Eye (tissue), 1 donor: Measurements from ENCODE around the gene SELENOI.
"Not testable (repeated sequence)": the region's sequence is repeated elsewhere in the genome, so short reads cannot be mapped to it uniquely, and the experiment has no call there.

Experiments used
- DNase-seq: peaks from one replicate; pipeline ENCODE4 v3.0.0-alpha.2; 2015

SELENOI gene

DNA sequence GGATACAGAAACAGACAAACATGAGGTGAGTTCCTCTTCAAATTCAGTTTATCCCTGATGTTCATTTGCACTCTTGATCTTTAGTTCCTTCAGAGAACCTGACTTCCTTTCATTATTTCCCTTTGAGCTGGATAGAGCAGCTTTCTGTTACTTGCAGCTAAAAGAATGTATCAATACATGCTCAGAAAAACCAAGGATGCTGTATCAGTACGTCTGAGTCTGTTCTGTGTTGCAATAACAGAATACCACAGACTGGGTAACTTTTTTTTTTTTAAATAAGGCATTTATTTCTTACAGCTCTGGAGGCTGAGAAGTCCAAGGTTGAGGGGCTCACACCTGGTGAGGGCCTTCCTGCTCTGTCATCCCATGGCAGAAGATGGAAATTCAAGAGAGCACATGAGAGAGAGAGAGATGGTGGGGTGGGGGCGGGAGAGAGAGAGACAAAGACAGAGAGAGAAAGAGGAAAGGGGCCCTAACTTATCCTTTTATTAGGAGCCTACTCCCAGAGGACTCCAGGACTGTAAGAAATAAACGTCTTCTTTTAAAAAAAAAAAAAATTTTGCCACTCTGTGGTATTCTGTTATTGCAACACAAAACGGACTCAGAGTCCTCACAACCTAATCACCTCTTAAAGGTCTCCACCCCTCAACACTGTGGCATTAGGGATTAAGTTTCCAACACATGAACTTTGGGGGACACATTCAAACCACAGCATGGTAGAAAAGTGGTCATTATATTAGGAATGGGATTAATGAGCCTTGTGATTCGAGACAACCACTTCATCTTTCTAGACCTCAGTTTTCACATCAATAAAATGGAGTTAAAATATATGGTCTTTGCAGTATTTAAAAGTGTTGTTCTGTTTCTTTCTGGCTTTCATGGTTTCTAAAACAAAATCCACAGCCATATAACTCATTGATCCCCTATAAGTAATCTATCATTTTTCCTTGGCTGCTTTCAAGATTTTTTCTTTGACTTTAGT, 18.4 kb upstream of the SELENOI start:
- DNase-seq, result no peak

DNA sequence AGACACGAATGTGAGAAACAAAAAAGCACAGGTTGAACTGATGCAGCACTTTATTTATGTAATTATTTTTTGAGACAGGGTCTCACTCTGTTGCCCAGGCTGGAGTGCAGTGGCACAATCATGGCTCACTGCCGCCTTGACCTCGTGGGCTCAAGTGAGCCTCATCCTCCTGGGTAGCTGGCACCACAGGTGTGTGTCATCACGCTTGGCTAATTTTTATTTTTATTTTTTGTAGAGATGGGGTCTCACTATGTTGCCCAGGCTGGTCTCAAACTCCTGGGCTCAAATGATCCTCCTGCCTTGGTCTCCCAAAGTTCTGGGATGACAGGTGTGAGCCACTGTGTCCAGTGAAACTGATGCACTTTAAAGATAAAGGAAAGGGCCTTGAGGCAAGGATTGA, 16.9 kb upstream of the SELENOI start:
- not testable (repeated sequence) for DNase-seq

DNA sequence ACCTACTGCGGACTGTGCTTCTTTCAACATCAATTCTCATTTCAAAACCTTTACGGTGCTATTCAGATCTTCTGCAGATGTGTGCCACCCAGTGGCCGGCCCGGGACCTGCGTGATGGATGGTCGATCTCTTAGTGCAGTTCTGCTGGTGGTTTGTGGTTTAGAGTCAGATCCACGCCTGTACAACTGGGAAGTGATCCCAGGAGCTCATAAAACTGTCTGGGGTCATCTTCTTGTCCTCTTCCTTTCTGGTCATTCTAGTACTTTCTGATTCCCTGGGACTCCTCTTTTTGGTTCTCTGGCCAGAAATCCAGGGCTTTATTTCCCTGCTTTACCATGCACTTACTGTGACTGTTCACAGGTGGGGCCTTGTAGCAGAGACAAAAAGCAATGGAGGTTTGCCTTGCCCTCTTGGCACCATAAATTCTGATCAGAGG, 15.8 kb upstream of the SELENOI start:
- peak; percentile 86 for DNase-seq

DNA sequence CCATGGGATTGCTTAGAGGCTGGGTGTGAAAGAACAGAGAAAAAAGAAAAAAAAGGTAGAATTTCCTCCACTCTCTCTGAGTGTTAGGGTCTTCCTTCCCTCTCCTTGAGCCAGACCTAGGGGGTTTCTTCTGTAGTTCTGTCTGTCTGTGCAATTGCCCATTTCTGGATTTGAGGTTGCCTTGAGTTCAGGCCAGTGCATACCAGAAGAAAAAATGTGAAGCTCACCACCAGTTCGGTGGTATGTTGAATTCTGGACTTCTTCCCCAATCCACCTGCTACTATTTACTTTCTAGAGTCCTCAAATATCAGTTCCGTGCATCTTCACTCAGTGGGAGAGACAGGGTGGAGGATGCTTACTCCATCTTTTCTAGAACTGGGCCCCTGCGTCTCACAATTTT, 15.3 kb upstream of the SELENOI start:
- DNase-seq, result no peak

DNA sequence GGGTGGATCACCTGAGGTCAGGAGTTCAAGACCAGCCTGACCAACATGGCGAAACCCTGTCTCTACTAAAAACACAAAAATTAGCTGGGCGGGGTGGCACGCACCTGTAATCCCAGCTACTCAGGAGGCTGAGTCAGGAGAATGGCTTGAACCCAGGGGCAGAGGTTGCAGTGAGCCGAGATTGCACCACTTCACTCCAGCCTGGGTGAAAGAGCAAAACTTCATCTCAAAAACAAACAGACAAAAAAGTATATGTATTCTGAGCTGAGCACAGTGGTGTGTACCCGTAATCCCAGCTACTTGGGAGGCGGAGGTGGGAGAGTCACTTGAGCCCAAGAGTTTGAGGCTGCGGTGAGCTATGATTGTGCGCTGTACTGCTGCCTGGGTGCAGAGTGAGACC, 14.6 kb upstream of the SELENOI start:
- DNase-seq, result not testable (repeated sequence)

DNA sequence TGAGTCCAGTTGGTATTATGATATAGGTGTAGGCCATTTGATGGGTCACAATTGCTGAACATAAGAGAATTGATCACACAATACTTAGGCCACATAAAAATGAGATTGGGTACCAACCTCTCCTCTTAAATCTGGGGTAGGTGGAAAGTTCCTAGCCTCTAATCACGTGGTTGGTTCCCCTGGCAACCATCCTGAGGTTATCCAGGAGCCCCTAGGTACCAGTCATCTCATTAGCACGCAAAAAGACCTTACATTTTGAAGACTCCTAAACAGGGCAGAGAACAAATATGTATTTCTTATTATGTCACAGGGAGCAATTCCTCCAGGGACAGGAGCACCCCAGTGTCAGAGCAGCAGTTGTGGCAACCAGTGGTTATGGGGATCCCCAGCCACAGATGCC, 12.7 kb upstream of the SELENOI start:
- DNase-seq, result peak; percentile 24

DNA sequence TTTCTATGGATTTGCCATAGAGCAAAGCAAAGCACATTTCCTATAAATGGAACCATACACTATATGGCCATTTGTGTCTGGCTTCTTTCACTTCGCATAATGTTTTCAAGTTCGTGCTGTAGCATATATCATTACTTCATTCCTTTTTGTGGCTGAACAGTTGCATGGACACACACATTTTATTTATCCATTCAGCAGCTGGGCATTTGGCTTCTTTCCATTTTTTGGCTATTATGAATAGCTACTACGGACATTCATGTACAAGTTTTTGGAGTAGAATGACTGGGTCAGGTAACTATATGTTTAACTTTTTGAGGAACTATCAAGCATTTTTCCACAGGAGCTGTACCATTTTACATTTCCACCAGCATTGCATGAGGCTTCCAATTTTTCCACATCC, 10.7 kb upstream of the SELENOI start:
- DNase-seq, result no peak

DNA sequence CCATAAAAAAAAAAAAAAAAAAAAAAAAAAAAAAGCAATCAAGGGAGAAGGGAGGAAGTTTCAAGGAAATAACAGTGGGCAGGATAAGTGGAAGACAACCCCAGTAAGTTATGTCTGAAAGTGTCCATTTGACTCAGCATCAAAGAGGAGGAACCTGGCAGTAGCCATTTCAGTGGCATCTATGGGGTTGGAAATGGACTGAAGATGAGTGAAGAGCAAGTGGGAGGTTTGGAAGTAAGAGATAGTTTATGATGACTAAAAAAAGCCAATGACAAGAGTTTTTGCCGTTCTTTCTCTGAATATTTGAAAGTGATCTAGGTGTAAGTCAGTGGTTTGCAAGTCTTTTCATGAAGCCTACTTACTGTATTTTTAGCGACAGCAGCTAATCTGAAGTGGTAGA, 9.2 kb upstream of the SELENOI start:
- no peak for DNase-seq

DNA sequence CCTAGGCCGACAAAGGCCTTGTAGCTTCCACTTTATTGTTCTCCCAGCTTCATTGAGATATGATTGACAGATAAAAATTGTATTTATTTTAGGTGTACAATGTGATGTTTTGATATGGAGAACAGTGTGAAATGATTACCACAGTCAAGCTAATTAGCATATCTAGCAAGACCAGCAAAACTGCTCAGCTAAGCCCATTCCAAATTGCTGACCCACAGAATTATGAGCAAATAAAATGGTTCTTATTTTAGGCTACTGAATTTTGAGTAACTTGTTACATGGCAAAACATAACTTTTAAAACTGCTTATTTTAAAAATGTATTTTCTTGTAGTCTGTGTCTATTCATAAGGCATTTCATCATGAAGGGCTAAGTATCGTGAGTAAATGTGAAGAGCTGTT, 8.6 kb upstream of the SELENOI start:
- DNase-seq, result no peak

DNA sequence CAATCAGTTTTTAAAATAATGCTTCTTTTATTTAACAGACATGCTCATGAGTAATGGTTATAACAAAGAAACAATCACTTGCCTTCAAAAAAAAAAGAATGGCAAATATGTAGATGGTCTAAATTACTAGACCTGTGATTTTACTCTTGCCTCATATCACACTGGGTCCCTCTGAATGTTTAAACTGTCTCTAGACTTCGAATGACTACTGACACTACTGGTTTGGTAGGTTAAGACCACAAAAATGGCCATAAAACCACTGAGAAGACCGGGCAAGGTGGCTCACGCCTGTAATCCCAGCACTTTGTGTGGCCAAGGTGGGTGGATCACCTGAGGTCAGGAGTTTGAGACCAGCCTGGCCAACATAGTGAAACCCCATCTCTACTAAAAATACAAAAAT, 5.1 kb upstream of the SELENOI start:
- no peak for DNase-seq

DNA sequence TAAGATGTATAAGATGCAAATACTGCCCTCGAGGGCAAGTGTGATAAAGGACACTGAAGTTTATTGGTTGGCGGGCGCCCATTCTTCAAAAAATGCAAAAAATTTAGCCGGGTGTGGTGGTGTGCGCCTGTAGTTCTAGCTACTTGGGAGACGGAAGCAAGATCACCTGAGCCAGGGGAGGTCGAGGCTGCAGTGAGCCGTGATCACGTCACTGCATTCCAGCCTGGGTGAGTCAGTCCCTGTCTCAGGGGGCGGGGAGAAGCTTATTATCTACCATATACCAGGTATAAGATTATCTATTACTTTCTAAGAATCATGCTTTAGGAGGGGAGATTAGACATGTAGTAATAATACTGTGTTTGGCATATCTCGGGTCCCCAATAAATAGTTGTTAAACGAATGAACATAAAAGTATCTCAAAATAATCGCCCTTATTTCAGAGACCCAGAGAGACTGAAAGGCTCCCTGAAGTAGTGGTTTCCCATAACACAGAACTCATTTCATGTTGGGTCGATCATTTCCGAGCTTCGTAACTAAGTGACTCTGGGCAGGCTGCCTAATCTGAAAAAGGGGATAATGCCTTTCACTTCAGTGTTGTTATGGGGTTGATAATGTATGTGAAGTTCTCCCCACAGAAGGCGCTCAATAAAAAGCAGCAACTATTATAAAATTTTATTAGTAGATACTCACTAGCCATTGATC, 1.2 kb upstream of the SELENOI start:
- DNase-seq, result no peak

DNA sequence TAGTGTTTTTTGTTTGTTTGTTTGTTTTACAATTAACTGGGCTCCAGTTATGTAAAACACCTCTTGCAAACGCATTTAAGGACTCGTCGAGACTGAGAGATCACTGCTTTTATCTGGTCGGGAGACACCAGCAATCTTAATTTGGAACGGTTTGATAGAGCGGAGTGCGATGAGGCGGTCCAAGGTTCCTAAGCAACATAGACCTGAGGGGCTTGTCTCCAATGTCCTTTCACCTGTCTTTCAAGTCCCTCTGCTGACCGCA, 729 bp upstream of the SELENOI start:
- no peak for DNase-seq

DNA sequence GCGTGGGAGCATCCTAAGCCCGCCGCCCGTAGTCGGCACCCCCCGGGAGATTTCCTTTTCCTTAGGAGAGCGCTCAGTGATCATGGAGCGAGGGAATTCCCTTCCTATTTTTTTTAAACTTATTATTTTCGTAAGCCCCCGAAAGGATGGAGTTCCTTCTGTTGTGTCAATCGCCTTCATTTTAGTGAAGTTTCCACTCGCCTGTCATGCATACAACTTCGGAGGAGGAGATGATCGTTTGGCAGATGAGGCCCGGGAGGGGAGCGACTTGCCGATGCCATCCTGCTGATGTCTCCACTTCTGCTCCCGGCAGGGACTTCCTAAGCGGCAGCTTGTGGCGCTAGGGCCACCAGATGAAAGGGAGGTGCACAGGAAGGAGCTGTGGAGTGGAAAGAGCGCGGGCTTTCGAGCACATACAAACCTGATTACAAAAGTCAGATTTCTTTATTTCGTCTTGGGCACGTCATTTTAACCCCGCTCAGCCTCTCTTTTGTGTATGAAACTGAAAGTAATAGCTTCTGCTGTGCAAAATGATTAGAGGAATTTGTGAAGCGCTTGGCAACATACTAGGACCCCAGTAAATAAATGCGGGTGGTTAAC, 611 bp downstream of the SELENOI start, which contains the start of gene ADGRF3:
Gene ADGRF3 (minus strand): TSS at position 336 of the 600 bp plus-strand sequence. CDS start 555 bp downstream, outside the sequence.
- peak; percentile 87 for DNase-seq

DNA sequence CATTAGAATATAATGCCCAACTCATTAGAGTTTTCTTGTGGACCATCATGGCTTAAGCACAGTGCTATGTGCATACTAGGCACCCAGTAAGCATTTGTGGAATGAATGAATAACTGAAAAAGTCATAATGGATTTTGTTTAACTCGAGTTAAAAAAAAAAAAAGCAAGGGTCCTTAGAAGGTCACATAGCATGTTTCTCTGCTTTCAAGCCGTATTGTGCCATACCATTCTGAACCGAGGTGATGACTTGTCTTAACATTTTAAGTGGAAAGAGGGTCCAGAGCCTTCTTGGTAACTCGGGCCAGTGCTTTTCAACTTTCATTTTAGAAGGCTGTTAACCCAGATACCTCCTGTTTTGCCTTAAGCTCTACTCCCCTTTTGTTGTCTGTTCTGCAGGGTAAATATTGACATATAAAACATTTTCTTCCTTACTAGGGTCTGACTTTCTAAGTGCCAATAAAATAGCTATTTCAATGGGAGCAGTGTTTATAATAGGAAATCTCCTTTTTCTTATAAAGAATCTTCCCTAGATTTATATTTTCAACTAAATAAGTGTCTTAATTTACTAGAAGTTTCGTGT, 1.4 kb downstream of the SELENOI start:
- DNase-seq, result no peak

DNA sequence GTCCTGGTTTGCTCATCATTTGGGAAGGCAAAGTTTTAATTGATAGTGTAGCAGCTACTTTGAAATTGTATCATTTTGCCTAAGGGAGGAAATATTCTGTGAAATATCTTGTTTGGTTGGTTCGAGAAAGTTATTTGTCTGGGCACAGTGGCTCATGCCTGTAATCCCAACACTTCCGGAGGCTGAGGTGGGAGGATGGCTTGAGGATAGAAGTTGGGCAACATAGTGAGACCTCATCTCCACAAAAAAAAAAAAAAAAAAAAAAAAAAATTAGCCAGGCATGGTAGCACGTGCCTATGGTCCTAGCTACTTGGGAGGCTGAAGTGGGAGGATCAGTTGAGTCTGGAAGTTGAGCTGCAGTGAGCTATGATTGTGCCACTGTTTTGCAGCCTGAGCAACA, 3.7 kb downstream of the SELENOI start:
- no peak for DNase-seq

DNA sequence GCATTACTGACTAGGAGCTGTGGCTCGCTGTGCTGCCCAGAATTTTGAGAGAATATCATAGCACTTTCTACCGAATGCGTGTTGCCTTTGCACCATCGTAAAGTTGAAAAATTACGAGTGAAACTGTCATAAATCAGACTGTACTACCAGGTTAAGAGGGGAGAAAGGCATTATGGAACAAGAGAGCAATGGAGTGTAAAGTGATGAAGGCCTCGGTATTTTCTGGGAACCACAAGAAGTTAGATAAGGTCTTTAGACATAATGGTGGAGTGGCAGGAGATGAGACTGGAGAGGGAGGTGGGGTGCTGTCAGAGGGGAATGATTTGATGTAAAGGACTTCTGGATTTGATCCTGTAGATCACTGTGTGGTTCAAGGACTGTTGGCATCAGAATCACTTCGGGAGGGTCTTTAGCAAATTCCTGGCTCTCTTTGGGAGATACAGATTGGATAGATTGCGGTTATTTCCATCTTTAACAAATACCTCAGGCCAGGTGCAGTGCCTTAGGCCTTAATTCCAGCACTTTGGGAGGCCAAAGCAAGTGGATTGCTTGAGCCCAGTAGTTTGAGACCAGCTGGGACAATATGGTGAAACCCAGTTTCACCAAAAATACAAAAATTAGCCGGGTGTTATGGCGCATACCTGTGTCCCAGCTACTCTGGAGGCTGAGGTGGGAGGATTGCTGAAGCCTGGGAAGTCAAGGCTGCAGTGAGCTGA, 5.6 kb downstream of the SELENOI start:
- DNase-seq, result no peak

DNA sequence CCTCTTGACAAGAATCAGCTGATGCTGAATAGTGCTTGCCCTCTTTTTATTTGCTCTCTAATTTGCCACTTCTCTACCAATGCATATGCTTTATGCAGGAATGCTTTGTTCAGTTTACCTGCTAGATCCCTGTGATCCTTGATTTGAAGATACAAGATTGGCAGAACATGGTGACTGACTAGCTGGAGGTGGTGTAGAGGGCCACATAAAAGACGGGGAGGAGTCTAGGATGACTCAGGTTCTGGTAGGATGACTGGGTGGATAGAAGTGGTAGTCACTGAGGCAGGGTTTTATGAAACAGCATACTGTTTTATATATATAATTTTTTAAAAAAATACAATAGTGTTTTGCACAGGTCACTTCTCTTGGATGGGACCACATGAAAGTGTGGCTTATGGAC, 6.9 kb downstream of the SELENOI start:
- no peak for DNase-seq

DNA sequence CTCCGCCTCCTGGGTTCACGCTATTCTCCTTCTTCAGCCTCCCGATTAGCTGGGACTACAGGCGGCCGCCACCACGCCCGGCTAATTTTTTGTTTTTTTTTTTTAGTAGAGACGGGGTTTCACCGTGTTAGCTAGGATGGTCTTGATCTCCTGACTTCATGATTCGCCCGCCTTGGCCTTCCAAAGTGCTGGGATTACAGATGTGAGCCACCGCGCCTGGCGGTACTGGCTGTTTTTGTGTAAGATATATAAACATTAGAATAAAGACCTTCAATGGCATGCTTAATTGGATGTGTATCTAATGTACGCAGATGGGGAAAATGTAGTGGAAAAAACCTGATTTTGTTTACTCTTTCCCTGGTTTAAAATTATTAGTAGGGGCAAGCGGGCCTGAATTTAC, 8.5 kb downstream of the SELENOI start:
- DNase-seq, result not testable (repeated sequence)

DNA sequence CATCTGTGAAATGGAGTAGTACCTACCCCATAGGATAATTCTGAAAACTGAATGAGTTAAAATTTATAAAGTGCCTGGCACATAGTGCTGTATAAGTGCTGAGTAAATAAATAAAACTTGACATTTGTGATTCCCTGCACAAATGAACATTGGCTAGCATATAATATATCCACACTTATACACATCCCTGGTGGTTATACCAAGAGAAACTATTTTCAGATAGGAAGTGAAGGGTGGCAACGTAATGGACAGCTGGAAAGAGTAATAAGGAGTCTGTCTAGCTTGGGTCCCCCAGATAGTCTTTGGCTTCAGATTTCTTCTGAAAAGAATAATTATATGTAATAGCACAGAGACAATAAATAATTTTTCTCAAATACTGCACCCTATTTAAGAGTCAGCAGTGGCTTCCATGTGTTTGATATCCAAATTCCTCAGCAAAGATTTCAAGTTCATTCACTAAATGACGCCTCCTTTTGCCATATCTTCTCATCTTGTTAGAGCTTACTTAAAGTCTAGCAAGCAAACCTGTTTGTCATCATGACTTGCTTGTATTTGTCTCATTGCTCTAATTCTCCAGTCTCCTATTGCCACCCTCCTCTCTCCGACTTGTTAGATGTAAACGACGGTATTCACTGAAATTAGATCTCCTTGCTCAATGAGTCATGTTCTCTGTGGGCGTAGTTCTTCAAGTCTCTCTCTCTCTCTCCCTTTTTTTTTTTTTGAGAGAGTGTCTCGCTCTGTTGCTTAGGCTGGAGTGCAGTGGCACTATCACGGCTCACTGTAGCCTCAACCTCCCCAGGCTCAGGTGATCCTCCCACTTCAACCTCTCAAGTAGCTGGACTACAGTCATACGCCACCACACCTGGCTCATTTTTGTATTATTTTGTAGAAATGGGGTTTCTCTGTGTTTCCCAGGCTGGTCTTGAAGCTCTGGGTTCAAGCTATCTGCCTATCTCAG, 9.4 kb downstream of the SELENOI start:
- DNase-seq, result no peak

DNA sequence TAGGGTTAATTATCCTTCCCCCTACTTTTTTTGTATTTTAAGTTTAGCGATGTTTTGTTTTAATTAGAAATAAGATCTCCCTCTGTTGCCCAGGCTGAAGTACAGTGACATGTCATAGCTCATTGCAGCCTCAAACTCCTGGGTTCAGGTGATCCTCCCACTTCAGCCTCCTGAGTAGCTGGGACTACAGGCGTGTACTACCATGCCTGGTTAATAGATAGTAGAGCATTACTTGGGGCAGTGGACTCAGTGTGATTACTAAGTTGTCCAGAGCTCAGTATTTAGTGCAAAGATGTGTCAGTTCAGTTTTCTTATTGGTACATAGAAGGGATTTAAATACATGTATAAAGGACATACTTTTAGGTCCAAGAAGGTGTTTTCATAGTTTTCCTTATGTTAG, 10.2 kb downstream of the SELENOI start:
- DNase-seq, result no peak

DNA sequence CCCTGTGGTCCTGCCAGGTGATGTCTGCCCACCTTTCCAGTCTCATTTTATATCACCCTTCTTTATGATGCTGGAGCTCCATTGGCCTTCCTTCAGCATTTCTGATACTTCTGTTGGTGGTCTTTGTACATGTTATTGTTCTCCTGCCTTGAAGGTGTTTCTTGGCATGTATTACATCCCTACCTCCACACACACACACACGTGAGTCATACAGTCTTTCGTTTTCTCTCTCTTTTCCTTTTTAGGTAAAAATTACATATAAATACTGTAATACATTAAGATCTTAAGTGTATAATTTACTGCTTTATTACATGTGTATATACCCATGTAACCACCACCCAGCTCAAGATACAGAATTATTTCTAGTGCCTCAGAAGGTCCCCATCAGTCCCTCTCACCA, 10.8 kb downstream of the SELENOI start:
- no peak for DNase-seq
